ENCODE data around the gene KCNIP4.
"Not testable (repeated sequence)": the region's sequence is repeated elsewhere in the genome, so short reads cannot be mapped to it uniquely, and the experiment has no call there.

The KCNIP4 gene

GRCh38 chr4:21948347-21949072, at the start of gene KCNIP4:
KCNIP4 (minus strand) TSS chr4:21948772.
- DNase-seq (ENCODE audit: low spot score): no peak

GRCh38 chr4:21996618-21997017, 48.0 kb upstream of the KCNIP4 start:
- DNase-seq (ENCODE audit: low spot score): not testable (repeated sequence)

DNA sequence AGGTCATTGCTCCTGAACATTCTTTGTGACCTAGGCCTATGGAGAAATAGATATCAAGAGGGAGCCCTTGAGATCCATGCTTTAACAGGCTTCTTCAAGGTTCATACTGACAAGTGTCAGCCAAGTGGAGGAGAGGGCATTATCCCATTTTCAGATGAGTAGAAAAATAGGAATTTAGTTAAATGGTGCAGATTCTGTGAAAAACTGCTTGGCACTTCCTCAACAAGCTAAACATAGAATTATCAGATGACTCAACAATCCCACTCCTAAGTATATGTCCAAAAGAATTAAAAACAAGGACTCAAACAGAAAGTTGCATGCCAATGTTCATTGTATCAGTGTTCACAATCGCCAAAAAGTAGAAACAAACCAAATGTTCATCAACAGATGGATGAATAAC, 43.8 kb upstream of the KCNIP4 start:
- DNase-seq (ENCODE audit: low spot score): no peak

GRCh38 chr4:21991562-21991961, 43.0 kb upstream of the KCNIP4 start:
- no peak for DNase-seq (ENCODE audit: low spot score)

- no peak for DNase-seq (ENCODE audit: low spot score)
Observed at GRCh38 chr4:21991050-21991449, 42.5 kb upstream of the KCNIP4 start.

GRCh38 chr4:21989351-21989750, 40.8 kb upstream of the KCNIP4 start:
- no peak for DNase-seq (ENCODE audit: low spot score)

DNA sequence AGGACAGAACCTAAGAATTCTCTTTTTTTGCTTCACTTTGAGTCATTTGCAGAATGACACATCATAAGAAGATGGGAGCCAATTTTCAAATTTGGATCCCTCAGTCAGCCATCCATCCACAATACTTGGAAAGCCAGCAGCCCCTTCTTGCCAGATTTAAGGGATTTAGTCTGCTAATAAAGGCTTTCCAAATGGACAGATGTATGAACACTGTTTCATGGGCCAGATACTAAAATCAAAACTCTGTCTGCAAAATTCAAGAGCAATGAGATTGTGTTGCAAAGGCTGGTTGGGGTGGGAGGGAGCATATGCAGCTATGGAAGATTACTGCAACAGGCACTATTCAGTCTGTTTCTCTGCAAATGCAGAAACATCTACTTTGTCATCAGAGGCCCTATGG, 37.7 kb upstream of the KCNIP4 start:
- DNase-seq (ENCODE audit: low spot score): no peak

DNA sequence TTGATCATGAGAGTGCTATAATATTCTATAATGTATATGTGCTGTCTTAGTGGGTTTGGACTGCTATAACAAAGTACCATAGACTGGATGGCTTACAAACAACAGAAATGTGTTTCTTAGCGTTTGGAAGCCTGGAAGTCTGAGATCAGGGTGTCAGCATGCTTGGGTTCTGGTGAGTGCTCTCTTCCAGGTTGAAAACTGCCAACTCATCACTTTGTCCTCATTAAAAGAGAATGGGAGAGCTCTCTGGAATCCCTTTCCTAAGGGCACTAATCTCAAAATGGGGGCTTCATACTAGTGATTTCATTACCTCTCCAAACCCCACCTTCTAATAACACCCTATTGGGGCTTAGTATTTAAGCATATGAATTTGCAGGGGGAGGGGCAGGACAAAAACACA, 33.5 kb upstream of the KCNIP4 start:
- no peak for DNase-seq (ENCODE audit: low spot score)

- no peak for DNase-seq (ENCODE audit: low spot score)
Observed at GRCh38 chr4:21979196-21979595, 30.6 kb upstream of the KCNIP4 start.

DNA sequence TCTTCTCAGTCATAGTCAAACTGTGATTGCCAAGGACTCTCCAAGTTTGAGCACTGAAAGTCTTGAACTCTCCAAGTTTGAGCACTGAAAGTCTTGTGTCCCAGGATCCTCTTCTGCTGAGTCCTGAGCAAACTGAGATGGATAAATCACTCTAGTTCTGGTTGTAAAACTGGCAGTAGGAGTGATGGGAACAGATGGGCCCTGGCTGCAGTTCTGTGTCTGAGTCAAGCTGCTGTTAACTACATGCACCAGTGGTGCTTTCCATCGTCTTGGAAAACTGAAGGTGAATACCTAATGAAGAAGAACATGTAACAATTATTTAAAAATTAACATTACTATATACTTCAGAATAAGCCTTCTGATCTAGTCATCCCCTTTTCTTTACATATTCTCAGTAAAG, 27.6 kb upstream of the KCNIP4 start:
- no peak for DNase-seq (ENCODE audit: low spot score)

- DNase-seq (ENCODE audit: low spot score): no peak
Observed at GRCh38 chr4:21973850-21974249, 25.3 kb upstream of the KCNIP4 start.

GRCh38 chr4:21964762-21965319, 16.3 kb upstream of the KCNIP4 start:
- DNase-seq (ENCODE audit: low spot score): no peak

DNA sequence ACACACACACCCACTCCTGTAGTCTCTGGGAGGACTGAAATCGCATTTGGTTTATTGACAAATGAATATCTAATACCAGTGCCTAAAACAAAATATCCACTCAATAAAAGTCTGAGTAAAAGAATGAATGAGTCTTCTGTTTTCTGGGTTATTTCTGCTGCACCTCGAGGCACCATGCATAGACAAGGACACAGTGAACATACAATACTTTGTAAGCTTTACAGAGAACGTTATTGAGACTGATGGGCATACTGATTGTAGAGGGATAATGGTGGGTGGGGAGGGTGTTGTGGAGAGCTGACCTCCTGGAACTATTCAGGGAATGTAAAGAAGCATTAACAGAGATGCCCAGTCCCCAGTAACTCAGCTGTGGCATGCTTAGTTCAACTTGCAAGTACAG, 14.1 kb upstream of the KCNIP4 start:
- DNase-seq (ENCODE audit: low spot score): no peak

GRCh38 chr4:21960793-21961192, 12.2 kb upstream of the KCNIP4 start:
- no peak for DNase-seq (ENCODE audit: low spot score)

DNA sequence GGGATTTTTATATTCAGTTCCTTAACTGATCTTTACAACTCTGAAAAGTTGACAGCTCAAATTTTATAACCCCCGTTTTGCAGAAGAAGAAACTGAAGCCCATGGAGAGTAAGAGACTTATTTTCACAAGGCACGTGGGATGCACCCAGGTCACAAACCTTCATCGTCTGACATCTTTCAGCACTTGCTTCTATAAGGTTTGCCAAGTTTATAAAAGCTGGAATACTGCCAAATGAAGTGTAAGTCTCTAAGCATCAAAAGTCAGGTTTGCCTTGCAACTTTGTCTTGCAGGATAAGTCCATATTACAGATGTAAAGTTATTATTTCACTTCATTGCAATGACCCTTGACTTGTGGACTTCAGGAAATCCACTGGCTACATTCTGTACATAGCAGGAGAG, 6.3 kb upstream of the KCNIP4 start:
- DNase-seq (ENCODE audit: low spot score): no peak

- no peak for DNase-seq (ENCODE audit: low spot score)
Observed at GRCh38 chr4:21953653-21954052, 5.1 kb upstream of the KCNIP4 start.

- DNase-seq (ENCODE audit: low spot score): no peak
Observed at GRCh38 chr4:21952549-21952948, 4.0 kb upstream of the KCNIP4 start.

DNA sequence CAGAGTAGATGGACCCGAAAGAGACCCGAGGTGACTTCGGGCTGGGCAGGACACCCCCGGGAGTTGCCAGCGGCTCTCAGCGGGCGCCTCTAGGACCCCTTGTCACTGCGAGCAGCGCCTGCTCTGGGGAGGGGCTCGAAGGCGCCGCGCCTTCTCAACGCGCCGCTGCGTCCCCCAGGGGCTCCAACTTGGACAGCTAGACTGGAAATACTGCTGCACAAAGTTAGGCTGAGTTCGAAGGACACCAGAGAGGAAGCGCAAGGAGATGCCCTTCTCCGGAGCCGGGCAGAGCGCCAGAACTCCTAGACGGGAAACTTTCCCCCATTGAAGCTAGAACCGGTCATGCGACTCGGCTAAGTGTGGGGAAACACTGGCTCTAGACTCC, 493 bp upstream of the KCNIP4 start:
- no peak for DNase-seq (ENCODE audit: low spot score)

- no peak for DNase-seq (ENCODE audit: low spot score)
Observed at GRCh38 chr4:21947791-21948346, 703 bp downstream of the KCNIP4 start.

DNA sequence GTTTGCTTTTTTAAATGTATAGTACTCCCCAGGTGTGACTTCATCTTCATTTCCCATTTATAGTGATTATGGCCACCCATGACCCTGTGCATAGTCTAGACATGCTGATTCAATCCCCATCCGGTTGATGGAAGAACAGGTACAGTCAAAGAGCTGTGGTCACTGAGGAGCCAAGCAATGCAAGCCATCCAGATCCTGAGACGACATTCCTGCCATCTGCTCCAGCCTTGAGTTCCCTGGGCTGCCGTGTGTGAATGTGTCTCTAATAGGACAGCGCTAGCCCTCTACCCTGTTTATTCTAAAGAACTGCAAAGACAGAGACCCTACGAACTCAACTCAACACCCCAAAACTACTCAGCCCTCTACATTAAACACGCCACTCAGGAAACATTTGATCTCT, 1.7 kb downstream of the KCNIP4 start:
- DNase-seq (ENCODE audit: low spot score): no peak

DNA sequence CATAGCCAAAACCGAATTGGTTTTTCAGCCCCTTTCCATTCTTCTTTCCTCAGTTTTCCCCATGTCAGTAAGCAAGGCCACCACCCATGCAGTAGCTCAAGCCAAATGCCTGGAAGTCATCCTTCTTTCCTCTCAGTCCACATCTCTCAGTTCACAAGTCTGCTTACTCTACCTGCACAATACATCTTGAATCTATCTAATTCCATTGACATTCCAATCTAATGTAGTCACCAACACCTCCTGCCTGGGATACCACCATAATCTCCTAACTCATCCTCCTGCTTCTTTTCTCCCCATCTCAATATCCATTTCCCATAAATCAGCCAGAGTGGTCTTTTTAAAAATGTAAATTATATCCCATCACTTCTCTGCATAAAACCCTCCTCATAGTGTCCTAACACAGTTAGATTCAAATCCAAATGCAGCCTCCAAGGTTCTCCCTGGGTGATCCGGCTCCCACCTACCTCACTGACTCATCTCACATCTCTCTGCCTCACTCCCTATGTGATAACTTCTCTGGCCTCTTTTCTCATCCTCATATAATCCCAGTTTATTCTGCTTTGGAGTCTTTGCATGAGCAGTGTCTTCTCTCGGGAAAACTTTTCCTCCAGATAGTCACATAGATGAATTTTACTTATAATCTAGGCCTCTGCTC, 26.9 kb downstream of the KCNIP4 start:
- no peak for DNase-seq (ENCODE audit: low spot score)

DNA sequence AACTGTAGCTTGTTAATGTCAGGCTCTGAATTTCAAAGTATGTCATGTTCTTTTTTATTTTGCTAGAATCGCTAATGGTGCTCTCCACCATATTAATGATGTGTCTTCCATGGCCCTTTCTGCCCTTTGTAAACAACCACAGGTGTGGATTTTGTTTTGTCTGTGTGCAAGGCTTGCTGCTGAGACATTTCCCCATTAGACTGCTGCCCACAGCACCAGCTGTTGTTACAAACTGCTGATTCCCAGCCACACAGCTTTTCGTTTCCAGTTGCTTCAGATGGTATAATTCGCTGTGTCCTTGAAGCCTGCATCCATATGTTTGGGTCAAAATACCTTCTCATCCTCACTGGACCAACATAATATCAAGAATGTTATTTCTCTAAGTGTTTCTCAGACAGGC, 32.8 kb downstream of the KCNIP4 start:
- DNase-seq (ENCODE audit: low spot score): no peak

- no peak for DNase-seq (ENCODE audit: low spot score)
Observed at GRCh38 chr4:21901831-21902230, 46.7 kb downstream of the KCNIP4 start.

Data from CD4-positive, alpha-beta T cell treated with Interleukin-6 at 100 ng/mL for 8 hours (primary cell).